ENCODE results near the gene PATJ.
"Not testable (repeated sequence)": the region's sequence is repeated elsewhere in the genome, so short reads cannot be mapped to it uniquely, and the experiment has no call there.

The PATJ gene

DNA sequence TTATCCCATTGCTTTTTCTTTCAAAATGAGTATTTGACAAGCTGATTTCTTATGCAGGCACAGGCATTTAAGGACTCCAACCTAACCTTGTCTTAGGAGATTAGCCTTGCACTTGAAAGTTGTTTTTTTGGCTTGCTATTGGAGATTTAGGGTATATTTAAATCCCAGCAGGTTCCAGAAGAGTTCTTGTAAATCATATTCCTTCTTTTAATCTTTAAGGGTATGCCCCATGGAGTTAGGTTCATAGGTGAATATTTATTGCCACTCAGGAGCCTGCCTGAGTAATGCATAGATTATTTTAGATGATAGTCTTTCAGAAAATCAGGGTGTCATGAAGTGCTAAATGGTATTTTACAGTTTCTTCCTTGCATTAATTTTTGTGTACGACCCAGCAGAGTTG lies 146.5 kb downstream of the PATJ start:
- no peak for DNase-seq (ENCODE audit: low spot score)

GRCh38 chr1:61890435-61890834 lies 148.2 kb downstream of the PATJ start:
- DNase-seq (ENCODE audit: low spot score): not testable (repeated sequence)

DNA sequence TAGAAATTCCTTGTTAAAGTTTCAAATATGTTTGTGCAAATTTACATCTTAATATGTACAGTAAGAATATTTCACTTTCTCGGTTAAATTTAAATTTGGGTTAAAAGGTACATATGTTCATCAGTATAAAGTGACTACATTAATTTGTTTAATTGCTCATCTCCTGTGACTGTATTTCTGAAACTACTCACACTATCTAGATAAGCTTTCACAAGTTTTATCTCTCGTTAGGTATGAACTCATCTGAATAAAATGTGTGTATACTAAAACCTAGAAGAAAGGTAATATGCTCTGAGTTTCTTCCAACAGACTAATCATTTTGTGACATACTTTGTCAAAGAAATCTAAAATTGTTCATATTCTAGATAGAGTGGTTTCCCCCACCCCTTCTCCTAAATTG lies 150.7 kb downstream of the PATJ start:
- no peak for DNase-seq (ENCODE audit: low spot score)

GRCh38 chr1:61894296-61894695 lies 152.0 kb downstream of the PATJ start:
- not testable (repeated sequence) for DNase-seq (ENCODE audit: low spot score)

DNA sequence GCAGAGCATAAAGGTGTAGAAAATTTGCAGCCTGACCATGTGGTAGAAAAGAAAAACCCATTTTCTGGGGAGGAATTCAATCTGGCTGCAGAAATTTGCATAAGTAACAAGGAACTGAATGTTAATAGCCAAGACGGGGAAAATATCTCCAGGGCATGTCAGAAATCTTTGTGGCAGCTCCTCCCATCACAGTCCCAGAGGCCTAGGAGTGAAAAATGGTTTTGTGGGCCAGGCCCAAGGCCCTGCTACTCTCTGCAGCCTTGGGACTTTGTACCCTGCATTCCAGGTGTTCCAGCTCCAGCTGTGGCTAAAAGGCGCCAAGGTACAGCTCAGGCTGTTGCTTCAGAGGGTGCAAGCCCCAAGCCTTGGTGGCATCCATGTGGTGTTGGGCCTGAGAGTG lies 152.9 kb downstream of the PATJ start:
- DNase-seq (ENCODE audit: low spot score): no peak

DNA sequence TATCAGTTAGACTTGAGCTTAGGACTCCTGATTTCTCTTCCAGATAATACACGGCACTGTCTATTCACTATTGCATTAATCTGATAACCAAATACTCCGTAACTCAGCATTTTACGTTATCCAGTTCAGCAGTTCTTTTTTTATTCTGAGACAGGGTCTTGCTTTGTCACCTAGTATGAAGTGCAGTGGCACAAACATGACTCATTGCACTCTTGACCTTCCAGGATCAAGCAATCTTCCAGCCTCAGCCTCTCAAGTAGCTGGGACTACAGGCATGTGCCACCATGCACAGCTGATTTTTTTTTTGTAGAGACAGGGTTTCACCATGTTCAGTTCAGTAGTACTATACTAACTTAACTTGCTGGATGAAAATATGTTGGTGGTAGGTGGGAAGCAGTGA lies 156.4 kb downstream of the PATJ start:
- DNase-seq (ENCODE audit: low spot score): no peak

GRCh38 chr1:61904354-61904753 lies 162.1 kb downstream of the PATJ start:
- DNase-seq (ENCODE audit: low spot score): no peak

DNA sequence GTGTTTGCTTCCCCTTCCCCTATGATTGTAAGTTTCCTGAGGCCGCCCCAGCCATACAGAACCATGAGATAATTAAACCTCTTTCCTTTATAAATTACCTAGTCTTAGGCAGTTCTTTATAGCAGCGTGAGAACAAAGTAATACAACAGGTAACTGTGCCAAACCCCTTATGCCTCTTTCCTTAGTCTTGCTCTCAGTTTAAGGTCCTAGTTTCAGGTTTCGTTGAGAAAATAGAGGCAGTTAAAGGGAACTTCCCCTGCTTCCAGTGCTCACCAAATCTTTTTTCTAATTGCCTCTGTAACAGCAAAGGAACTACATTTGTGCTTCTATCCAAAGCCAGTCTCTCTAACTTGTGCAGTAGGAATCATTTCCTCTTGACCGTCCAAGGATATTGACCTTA lies 164.8 kb downstream of the PATJ start:
- DNase-seq (ENCODE audit: low spot score): no peak

- no peak for DNase-seq (ENCODE audit: low spot score)
Measured at GRCh38 chr1:61910035-61910434, 167.8 kb downstream of the PATJ start.

GRCh38 chr1:61914823-61915482 lies 172.7 kb downstream of the PATJ start:
- no peak for DNase-seq (ENCODE audit: low spot score)

DNA sequence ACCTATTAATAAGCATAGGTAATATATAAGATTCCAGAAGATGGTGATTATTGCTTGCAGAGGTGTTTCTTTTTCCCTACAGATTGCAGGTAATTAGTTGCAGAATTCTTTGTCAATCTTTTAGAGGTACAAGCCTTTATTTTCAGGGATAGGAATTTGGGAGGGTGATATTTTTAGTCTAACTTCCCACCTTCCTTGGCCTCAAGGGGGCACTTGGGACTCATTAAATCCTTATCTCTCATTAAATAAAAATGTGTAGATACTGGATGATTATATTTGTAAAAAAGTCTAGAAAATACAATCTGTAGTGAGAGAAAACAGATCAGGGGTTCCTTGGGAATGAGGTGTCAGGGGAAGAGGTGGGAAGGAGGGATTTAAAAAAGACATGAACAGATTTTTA lies 179.2 kb downstream of the PATJ start:
- no peak for DNase-seq (ENCODE audit: low spot score)

DNA sequence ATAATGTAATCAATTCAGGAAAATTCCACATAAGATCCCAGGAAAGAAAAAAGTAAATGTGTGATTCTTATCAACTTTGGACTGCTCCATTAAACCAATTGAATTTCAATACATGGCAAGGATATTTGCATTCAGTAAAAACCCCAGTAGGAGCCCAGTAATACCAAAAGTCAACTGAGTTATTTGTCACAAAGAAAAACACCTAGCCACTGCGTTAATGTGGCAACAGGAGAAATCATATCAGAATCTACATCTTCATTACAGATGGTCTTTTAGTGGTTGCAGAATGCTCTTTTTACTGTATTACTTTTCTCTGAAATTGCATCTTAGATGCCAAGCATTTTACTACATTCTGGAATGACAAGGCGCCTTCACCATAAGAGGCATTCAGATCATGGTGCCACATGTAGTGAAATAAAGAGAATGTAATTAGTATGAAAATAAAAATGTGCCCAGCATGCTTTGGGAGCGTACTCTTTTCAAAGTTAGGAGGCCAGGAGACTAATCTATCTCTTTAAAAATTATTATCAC lies 180.7 kb downstream of the PATJ start:
- DNase-seq (ENCODE audit: low spot score): no peak

- DNase-seq (ENCODE audit: low spot score): no peak
Measured at GRCh38 chr1:61925591-61926298, 183.5 kb downstream of the PATJ start.

DNA sequence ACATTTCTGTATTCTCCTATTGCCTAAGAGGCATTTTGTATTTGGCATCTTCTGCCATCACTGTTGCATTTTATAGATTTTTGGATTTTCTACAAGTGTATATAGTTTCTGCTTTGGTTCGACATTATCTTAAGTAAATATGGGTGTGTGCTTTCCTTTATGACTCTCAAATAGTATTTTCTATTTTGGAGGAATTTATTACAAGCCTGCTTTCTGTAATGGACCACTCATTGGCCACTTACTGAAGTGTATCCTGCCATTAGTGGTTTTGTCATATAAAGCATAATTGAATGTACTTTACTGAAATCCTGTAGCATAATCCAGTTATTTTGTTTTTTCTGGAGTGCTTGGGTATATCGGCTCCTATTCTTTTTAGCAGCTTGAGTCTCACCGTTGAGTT lies 184.3 kb downstream of the PATJ start:
- DNase-seq (ENCODE audit: low spot score): no peak

GRCh38 chr1:61930116-61930645 lies 187.9 kb downstream of the PATJ start:
- no peak for DNase-seq (ENCODE audit: low spot score)

DNA sequence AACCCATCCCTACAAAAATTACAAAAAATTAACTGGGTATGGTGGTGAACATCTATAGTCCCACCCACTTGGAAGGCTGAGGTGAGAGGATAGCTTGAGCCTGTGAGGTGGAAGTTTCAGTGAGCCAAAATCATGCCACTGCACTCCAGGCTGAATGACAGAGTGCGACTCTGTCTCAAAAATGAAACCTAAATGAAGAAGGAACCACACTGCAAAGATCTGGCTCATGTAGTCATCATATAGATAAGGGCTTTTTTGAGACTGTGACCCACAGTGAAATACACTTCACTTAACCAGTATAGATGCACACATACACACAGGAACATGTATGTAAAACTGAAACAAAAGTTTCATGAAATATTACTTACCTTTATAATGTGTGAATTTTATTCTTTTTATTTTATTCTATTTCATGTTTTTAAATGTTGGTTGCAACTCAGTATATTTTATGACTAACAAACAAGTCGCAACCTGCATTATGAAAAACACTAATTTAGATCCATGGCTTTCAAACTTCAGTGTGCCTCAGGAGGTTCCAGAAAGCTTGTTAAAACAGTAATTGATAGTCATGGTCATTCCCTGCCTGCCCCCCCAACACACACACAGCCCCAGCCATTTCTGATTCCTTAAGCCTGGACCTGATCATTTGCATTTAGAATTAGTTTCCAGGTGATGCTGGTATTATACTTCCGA lies 189.5 kb downstream of the PATJ start:
- DNase-seq (ENCODE audit: low spot score): no peak

GRCh38 chr1:61935516-61935915 lies 193.2 kb downstream of the PATJ start:
- DNase-seq (ENCODE audit: low spot score): no peak

DNA sequence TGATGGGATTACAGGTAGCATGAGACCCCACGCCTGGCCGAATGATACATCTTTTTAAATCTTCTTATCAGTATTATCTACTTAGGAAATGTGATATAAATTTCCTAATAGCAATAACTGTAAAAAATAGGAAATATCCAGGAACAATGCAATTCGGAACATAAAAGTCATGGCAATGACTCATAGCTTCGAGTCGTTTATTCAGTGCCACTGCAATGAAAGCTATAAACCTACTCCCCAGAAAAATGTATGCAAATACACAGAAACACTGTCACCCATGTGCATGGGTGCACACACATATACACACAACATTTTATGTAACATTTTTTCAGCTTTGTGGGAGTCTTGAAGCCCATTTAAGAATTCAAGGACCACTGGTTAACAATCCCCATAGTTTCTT lies 194.6 kb downstream of the PATJ start:
- no peak for DNase-seq (ENCODE audit: low spot score)

GRCh38 chr1:61941794-61942193 lies 199.5 kb downstream of the PATJ start:
- DNase-seq (ENCODE audit: low spot score): no peak

GRCh38 chr1:61942856-61943255 lies 200.6 kb downstream of the PATJ start:
- DNase-seq (ENCODE audit: low spot score): no peak

DNA sequence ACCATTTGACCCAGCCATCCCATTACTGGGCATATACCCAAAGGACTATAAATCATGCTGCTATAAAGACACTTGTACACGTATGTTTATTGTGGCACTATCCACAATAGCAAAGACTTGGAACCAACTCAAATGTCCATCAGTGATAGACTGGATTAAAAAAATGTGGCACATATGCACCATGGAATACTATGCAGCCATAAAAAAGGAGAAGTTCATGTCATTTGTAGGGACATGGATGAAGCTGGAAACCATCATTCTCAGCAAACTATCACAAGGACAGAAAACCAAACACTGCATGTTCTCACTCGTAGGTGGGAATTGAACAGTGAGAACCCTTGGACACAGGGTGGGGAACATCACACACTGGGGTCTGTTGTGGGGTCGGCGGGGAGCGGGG lies 206.4 kb downstream of the PATJ start:
- DNase-seq (ENCODE audit: low spot score): not testable (repeated sequence)

DNA sequence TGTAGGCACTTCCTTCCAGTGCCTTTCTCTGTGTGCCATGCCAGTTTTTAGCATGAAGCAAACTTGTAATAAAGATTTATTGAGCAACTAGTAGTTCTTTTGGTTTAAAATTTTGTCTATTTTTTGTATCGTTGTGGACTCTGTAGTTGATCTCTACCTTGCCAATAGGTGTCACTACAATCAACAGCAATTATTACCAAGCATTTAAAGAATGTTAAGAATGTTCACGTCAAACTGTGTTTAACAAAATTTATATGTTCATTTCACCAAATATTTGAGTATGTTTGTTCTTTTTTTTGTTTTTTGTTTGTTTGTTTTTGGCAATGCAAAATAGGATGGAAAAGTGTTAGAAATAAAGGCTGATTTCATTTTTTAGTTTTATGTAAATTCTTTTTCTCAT lies 208.1 kb downstream of the PATJ start:
- DNase-seq (ENCODE audit: low spot score): no peak
